ENCODE data around the gene MSH2. TPM values are rescaled to one million over a fixed set of nuclear protein-coding genes. Genes with fewer than 3 reads are reported as not detected.

The MSH2 gene
- total and polyA plus RNA-seq, 2 of the 13 experiments (the other 11 are each of a cell fraction or from before 2014, with no cell fraction given) = 19.9 to 76.3 TPM

DNA sequence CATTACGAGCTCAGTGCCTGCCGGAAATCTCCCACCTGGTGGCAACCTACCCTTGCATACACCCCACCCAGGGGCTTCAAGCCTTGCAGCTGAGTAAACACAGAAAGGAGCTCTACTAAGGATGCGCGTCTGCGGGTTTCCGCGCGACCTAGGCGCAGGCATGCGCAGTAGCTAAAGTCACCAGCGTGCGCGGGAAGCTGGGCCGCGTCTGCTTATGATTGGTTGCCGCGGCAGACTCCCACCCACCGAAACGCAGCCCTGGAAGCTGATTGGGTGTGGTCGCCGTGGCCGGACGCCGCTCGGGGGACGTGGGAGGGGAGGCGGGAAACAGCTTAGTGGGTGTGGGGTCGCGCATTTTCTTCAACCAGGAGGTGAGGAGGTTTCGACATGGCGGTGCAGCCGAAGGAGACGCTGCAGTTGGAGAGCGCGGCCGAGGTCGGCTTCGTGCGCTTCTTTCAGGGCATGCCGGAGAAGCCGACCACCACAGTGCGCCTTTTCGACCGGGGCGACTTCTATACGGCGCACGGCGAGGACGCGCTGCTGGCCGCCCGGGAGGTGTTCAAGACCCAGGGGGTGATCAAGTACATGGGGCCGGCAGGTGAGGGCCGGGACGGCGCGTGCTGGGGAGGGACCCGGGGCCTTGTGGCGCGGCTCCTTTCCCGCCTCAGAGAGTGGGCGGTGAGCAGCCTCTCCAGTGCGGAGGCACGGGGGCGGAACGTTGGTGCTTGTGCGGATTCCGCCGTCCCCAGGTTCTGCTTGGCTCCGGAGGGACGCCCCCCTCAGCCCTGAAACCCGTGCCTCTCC is at the start of gene MSH2 (continued):
- TF ChIP-seq, protein P1, sequence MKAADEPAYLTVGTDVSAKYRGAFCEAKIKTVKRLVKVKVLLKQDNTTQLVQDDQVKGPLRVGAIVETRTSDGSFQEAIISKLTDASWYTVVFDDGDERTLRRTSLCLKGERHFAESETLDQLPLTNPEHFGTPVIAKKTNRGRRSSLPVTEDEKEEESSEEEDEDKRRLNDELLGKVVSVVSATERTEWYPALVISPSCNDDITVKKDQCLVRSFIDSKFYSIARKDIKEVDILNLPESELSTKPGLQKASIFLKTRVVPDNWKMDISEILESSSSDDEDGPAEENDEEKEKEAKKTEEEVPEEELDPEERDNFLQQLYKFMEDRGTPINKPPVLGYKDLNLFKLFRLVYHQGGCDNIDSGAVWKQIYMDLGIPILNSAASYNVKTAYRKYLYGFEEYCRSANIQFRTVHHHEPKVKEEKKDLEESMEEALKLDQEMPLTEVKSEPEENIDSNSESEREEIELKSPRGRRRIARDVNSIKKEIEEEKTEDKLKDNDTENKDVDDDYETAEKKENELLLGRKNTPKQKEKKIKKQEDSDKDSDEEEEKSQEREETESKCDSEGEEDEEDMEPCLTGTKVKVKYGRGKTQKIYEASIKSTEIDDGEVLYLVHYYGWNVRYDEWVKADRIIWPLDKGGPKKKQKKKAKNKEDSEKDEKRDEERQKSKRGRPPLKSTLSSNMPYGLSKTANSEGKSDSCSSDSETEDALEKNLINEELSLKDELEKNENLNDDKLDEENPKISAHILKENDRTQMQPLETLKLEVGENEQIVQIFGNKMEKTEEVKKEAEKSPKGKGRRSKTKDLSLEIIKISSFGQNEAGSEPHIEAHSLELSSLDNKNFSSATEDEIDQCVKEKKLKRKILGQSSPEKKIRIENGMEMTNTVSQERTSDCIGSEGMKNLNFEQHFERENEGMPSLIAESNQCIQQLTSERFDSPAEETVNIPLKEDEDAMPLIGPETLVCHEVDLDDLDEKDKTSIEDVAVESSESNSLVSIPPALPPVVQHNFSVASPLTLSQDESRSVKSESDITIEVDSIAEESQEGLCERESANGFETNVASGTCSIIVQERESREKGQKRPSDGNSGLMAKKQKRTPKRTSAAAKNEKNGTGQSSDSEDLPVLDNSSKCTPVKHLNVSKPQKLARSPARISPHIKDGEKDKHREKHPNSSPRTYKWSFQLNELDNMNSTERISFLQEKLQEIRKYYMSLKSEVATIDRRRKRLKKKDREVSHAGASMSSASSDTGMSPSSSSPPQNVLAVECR (CRISPR knock-in tag; IDR thresholded peaks at IDR 0.05; ENCODE audit: borderline replicate concordance) = peak; percentile 97
- TF ChIP-seq TRIM24 (CRISPR knock-in tag; IDR thresholded peaks at IDR 0.05) = no peak

DNA sequence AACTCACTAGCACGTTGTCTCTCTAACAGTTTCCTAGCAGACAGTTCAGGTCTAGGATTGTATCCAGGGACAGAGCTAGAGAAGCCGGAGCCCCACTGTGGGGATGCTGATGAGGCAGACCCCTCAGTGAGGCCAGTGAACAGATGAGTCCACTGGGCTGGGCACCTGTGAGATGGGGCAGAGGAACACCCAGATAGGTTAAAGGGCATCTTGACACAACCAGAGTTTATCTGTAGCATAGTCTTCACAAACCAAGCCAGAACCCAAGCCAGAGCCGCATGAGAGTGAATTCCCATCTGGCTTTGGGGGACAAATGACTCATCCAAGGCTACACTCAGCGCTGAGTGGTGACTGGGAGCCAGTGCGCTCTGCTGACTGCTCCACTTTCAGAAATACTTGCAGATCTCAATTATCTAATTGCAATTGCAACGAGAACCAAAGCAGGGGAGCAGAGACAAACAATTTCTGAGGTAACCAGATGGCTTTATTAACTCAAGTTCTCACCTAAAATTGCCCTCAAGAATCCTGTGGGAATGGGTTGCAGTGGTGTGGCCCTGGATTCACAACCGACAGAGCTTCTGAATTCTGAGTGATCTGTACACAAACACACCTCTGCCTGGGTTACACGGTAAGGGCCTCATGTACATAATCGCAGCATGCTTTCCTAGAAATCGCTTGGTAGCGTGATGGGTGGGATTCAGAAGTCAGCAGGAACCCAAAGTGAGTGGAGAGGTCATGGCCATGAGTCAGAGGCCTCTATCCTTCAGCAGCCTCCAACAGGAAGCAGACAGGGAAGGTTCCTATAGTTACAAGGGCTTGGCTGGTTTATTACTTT is 48.7 kb upstream of the MSH2 start:
- POLR2A ChIA-PET = interaction anchor here (1.1 to 3.0 kb wide), 4 partner anchors 9 to 34 kb away, joined by 3 to 26 read pairs (median 4); no protein-coding TSS in a partner anchor
- in situ Hi-C loops (cut with HindIII; ENCODE audit: extremely low pct_ligation_motif_present, low pct_unique_long_range_greater_than_20kb) = no loop called here
- Histone ChIP-seq H4K20me1 (ENCODE audit: insufficient read depth, low read length) (no peaks in the 10 kb centered on the region), H3K27ac (ENCODE audit: extremely low read length, insufficient read depth, low read length) (no peak overlapping the region), H3K36me3 (replicated peaks in 1 of 2; ENCODE audit: control insufficient read depth in 1 of 2, insufficient read depth in 2 of 2, low read length in 2 of 2) (no peaks in the 10 kb centered on the region), H3K4me3 (replicated peaks in 1 of 3; ENCODE audit: insufficient read depth in 1 of 3, low read depth in 2 of 3, low read length in 3 of 3) (peak overlapping the region in 2 of 3 experiments; percentile 1 to 26; a peak in 3 of 6 replicates), H3K4me2 (ENCODE audit: low read depth, low read length) (peak overlapping the region; percentile 71), H3K4me1 (ENCODE audit: insufficient read depth, low read length) (peaks cover 66% of the 10 kb centered on the region), H3K79me2 (ENCODE audit: insufficient read depth, low read length) (no peaks in the 10 kb centered on the region), H3K9ac (ENCODE audit: insufficient read depth, low read depth, low read length) (peak overlapping the region; percentile 14; the same call in 1 of the 2 replicates), H3K9me3 (ENCODE audit: low read length) (no peaks in the 10 kb centered on the region), H2AFZ (ENCODE audit: low read length) (no peak overlapping the region), H3K27me3 (ENCODE audit: control insufficient read depth in 1 of 2, insufficient read depth in 2 of 2, low read length in 2 of 2) (no peaks in the 10 kb centered on the region)
- intact Hi-C loops (cut with micrococcal nuclease; ENCODE audit: unreplicated experiment) = no loop called here
- DNase-seq (ENCODE audit: low spot score) = peak; percentile 74
- peak; percentile 62 for FAIRE-seq
- CTCF ChIA-PET (ENCODE audit: low intra/inter-chr PET ratio, low total read pairs) = no interaction called here
- peak; percentile 87 for ATAC-seq
- BruUV-seq (replicated peaks) = no TSS peak
- WGBS (ENCODE audit: low lambda C conversion rate) = 14% methylated on average over 11 of the region's 11 CpGs
- TF ChIP-seq, protein P2, sequence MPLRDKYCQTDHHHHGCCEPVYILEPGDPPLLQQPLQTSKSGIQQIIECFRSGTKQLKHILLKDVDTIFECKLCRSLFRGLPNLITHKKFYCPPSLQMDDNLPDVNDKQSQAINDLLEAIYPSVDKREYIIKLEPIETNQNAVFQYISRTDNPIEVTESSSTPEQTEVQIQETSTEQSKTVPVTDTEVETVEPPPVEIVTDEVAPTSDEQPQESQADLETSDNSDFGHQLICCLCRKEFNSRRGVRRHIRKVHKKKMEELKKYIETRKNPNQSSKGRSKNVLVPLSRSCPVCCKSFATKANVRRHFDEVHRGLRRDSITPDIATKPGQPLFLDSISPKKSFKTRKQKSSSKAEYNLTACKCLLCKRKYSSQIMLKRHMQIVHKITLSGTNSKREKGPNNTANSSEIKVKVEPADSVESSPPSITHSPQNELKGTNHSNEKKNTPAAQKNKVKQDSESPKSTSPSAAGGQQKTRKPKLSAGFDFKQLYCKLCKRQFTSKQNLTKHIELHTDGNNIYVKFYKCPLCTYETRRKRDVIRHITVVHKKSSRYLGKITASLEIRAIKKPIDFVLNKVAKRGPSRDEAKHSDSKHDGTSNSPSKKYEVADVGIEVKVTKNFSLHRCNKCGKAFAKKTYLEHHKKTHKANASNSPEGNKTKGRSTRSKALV (CRISPR knock-in tag; IDR thresholded peaks at IDR 0.05) = no peak
- TF ChIP-seq ZNF709 (CRISPR knock-in tag; IDR thresholded peaks at IDR 0.05) (no peak), NFIC (IDR thresholded peaks at IDR 0.05; ENCODE audit: low read length) (0 out of 2 replicates have a peak, but pooled peaks have one; percentile 17), ZNF746 (CRISPR knock-in tag; IDR thresholded peaks at IDR 0.05) (no peak), ZFP90 (CRISPR knock-in tag; IDR thresholded peaks at IDR 0.05; ENCODE audit: borderline replicate concordance) (no peak)
- TF ChIP-seq, protein P3, sequence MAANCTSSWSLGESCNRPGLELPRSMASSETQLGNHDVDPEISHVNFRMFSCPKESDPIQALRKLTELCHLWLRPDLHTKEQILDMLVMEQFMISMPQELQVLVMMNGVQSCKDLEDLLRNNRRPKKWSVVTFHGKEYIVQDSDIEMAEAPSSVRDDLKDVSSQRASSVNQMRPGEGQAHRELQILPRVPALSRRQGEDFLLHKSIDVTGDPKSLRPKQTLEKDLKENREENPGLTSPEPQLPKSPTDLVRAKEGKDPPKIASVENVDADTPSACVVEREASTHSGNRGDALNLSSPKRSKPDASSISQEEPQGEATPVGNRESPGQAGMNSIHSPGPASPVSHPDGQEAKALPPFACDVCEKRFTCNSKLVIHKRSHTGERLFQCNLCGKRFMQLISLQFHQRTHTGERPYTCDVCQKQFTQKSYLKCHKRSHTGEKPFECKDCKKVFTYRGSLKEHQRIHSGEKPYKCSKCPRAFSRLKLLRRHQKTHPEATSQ (CRISPR knock-in tag; IDR thresholded peaks at IDR 0.05; ENCODE audit: borderline replicate concordance) = no peak
- TF ChIP-seq, protein P4, sequence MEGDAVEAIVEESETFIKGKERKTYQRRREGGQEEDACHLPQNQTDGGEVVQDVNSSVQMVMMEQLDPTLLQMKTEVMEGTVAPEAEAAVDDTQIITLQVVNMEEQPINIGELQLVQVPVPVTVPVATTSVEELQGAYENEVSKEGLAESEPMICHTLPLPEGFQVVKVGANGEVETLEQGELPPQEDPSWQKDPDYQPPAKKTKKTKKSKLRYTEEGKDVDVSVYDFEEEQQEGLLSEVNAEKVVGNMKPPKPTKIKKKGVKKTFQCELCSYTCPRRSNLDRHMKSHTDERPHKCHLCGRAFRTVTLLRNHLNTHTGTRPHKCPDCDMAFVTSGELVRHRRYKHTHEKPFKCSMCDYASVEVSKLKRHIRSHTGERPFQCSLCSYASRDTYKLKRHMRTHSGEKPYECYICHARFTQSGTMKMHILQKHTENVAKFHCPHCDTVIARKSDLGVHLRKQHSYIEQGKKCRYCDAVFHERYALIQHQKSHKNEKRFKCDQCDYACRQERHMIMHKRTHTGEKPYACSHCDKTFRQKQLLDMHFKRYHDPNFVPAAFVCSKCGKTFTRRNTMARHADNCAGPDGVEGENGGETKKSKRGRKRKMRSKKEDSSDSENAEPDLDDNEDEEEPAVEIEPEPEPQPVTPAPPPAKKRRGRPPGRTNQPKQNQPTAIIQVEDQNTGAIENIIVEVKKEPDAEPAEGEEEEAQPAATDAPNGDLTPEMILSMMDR (CRISPR knock-in tag; IDR thresholded peaks at IDR 0.05) = no peak
